ENCODE data around the gene BEND4. TPM values are rescaled to one million over a fixed set of nuclear protein-coding genes. Genes with fewer than 3 reads are reported as not detected.

The BEND4 gene
- total and polyA plus RNA-seq, 2 donors from 2014 or later, result 0.22 TPM; not detected in 1

GRCh38 chr4:42074294-42074693 lies 78.2 kb downstream of the BEND4 start:
- H3K4me3 ChIP-seq (ENCODE audit: low read length in 3 of 3), result no peak overlapping the region
- TF ChIP-seq CTCF (IDR thresholded peaks at IDR 0.05; ENCODE audit: borderline replicate concordance, extremely low read depth, insufficient read depth), result no peak
- peak in 1 of 5 donors; percentile 6 for DNase-seq

GRCh38 chr4:42070463-42070862 lies 82.0 kb downstream of the BEND4 start:
- Histone ChIP-seq H3K9me3 (ENCODE audit: control insufficient read depth in 2 of 3, insufficient read depth in 1 of 3, low read length in 3 of 3) (no peaks in the 10 kb centered on the region), H3K9ac (ENCODE audit: low read length in 3 of 3) (no peak overlapping the region), H3K4me3 (ENCODE audit: low read length in 3 of 3) (no peak overlapping the region), H3K36me3 (ENCODE audit: control insufficient read depth in 2 of 3, insufficient read depth in 3 of 3, low read length in 3 of 3) (peaks cover 0 to 4% (median 0%) of the 10 kb centered on the region in 3 donors), H3K27me3 (ENCODE audit: control insufficient read depth, insufficient read depth, low read length) (no peaks in the 10 kb centered on the region), H3K4me1 (ENCODE audit: control insufficient read depth in 2 of 3, insufficient read depth in 2 of 3, low read depth in 1 of 3, low read length in 3 of 3) (no peaks in the 10 kb centered on the region), H3K27ac (ENCODE audit: low read depth in 2 of 2, low read length in 2 of 2) (no peak overlapping the region)
- no peak for TF ChIP-seq CTCF (IDR thresholded peaks at IDR 0.05; ENCODE audit: borderline replicate concordance, extremely low read depth, insufficient read depth)
- intact Hi-C loops (cut with DNase I), result no loop called here
- DNase-seq, result no peak
- no peak for FAIRE-seq

More at GRCh38 chr4:42074294-42074693, 78.2 kb downstream of the BEND4 start:
- Histone ChIP-seq H3K27me3 (ENCODE audit: control insufficient read depth, insufficient read depth, low read length) (no peaks in the 10 kb centered on the region), H3K27ac (ENCODE audit: low read depth in 2 of 2, low read length in 2 of 2) (no peak overlapping the region), H3K4me1 (ENCODE audit: control insufficient read depth in 2 of 3, insufficient read depth in 2 of 3, low read depth in 1 of 3, low read length in 3 of 3) (no peaks in the 10 kb centered on the region), H3K9me3 (ENCODE audit: control insufficient read depth in 2 of 3, insufficient read depth in 1 of 3, low read length in 3 of 3) (no peaks in the 10 kb centered on the region), H3K9ac (ENCODE audit: low read length in 3 of 3) (no peak overlapping the region), H3K36me3 (ENCODE audit: control insufficient read depth in 2 of 3, insufficient read depth in 3 of 3, low read length in 3 of 3) (peaks cover 0 to 4% (median 3%) of the 10 kb centered on the region in 3 donors)
- intact Hi-C loops (cut with DNase I), result no loop called here
- FAIRE-seq, result no peak

- H3K27ac ChIP-seq (ENCODE audit: low read depth in 2 of 2, low read length in 2 of 2), result no peak overlapping the region
- H3K4me3 ChIP-seq (ENCODE audit: low read length in 3 of 3), result no peak overlapping the region
- FAIRE-seq (no peak), DNase-seq (no peak)
- peaks cover 0 to 9% (median 9%) of the 10 kb centered on the region in 3 donors for H3K36me3 ChIP-seq (ENCODE audit: control insufficient read depth in 2 of 3, insufficient read depth in 3 of 3, low read length in 3 of 3)
- no peak for TF ChIP-seq CTCF (IDR thresholded peaks at IDR 0.05; ENCODE audit: borderline replicate concordance, extremely low read depth, insufficient read depth)
- no peaks in the 10 kb centered on the region for H3K9me3 ChIP-seq (ENCODE audit: control insufficient read depth in 2 of 3, insufficient read depth in 1 of 3, low read length in 3 of 3)
- H3K27me3 ChIP-seq (ENCODE audit: control insufficient read depth, insufficient read depth, low read length), result no peaks in the 10 kb centered on the region
- H3K4me1 ChIP-seq (ENCODE audit: control insufficient read depth in 2 of 3, insufficient read depth in 2 of 3, low read depth in 1 of 3, low read length in 3 of 3), result no peaks in the 10 kb centered on the region
- no peak overlapping the region for H3K9ac ChIP-seq (ENCODE audit: low read length in 3 of 3)
- intact Hi-C loops (cut with DNase I), result no loop called here
Observed at GRCh38 chr4:42067264-42067663, 85.2 kb downstream of the BEND4 start.

GRCh38 chr4:42066402-42066801 lies 86.1 kb downstream of the BEND4 start:
- Histone ChIP-seq H3K4me3 (ENCODE audit: low read length in 3 of 3) (no peak overlapping the region), H3K9me3 (ENCODE audit: control insufficient read depth in 2 of 3, insufficient read depth in 1 of 3, low read length in 3 of 3) (no peaks in the 10 kb centered on the region), H3K27ac (ENCODE audit: low read depth in 2 of 2, low read length in 2 of 2) (no peak overlapping the region), H3K27me3 (ENCODE audit: control insufficient read depth, insufficient read depth, low read length) (no peaks in the 10 kb centered on the region), H3K36me3 (ENCODE audit: control insufficient read depth in 2 of 3, insufficient read depth in 3 of 3, low read length in 3 of 3) (peaks cover 0 to 9% (median 9%) of the 10 kb centered on the region in 3 donors), H3K9ac (ENCODE audit: low read length in 3 of 3) (no peak overlapping the region), H3K4me1 (ENCODE audit: control insufficient read depth in 2 of 3, insufficient read depth in 2 of 3, low read depth in 1 of 3, low read length in 3 of 3) (no peaks in the 10 kb centered on the region)
- DNase-seq (no peak), FAIRE-seq (no peak)
- intact Hi-C loops (cut with DNase I), result no loop called here
- TF ChIP-seq CTCF (IDR thresholded peaks at IDR 0.05; ENCODE audit: borderline replicate concordance, extremely low read depth, insufficient read depth), result no peak

Data from kidney (tissue), 14 donors.